K562 (cell line): ENCODE measurements around the gene RAB43. TPM values are rescaled to one million over a fixed set of nuclear protein-coding genes. Genes with fewer than 3 reads are reported as not detected.

Source experiments
- BACH1 ChIP-seq: fragments of 200-800 bp; sonication (Bioruptor generic); IDR thresholded peaks from 2 replicates; pipeline ENCODE4 v1.6.1; 2016; ENCODE audit warnings: missing genetic modification characterization, missing compliant biosample characterization
- BRCA1 ChIP-seq, 2 experiments: fragments of 450-650 bp in 1 of 2; sonication (generic) in 1 of 2; formaldehyde crosslinking in 1 of 2; IDR thresholded peaks; 2 replicates each; pipeline versions ENCODE4 v1.5.0 to v1.6.1; 2017 to 2020; ENCODE audit warnings: mild to moderate bottlenecking in 1 of 2, missing genetic modification reagents in 1 of 2
- BRD4 ChIP-seq: fragments of 200-600 bp; sonication (generic); IDR thresholded peaks from 2 replicates; pipeline ENCODE4 v1.6.1; 2017; ENCODE audit warnings: inconsistent platforms
- CBFA2T2 ChIP-seq: fragments of 450-650 bp; conservative IDR thresholded peaks from 2 replicates; pipeline ENCODE4 v1.6.1; 2017; ENCODE audit warnings: mild to moderate bottlenecking
- ELF1 ChIP-seq: fragments of 200-800 bp; sonication (Bioruptor generic); IDR thresholded peaks from 2 replicates; pipeline ENCODE4 v1.6.1; 2016; ENCODE audit warnings: missing genetic modification characterization, missing compliant biosample characterization
- FOXP1 ChIP-seq: sonication (generic); formaldehyde crosslinking; IDR thresholded peaks from 2 replicates; pipeline ENCODE4 v1.8.0; 2022; ENCODE audit warnings: mild to moderate bottlenecking, missing genetic modification reagents
- HCFC1 ChIP-seq: IDR thresholded peaks from 2 replicates; pipeline ENCODE4 v1.6.1; 2012; ENCODE audit warnings: low read depth, low read length, improper control_type of control experiment
- KDM1A ChIP-seq, 2 experiments: fragments of 450-650 bp; IDR thresholded peaks; 2 replicates each; pipeline ENCODE4 v1.6.1; 2016; ENCODE audit warnings: mild to moderate bottlenecking in 2 of 2
- MYC ChIP-seq, 2 experiments: fragments of 250-450 bp in 1 of 2; sonication (Bioruptor Pico) in 1 of 2; IDR thresholded peaks; 2 replicates each; pipeline versions ENCODE4 v1.5.1 to v1.6.1; 2012 to 2021; ENCODE audit warnings: low read depth in 2 of 2, borderline replicate concordance in 1 of 2, improper control_type of control experiment in 1 of 2, low read length in 1 of 2, mild to moderate bottlenecking in 1 of 2, moderate library complexity in 1 of 2
- NCOA4 ChIP-seq: fragments of 450-650 bp; IDR thresholded peaks from 2 replicates; pipeline ENCODE4 v1.6.1; 2018; ENCODE audit warnings: mild to moderate bottlenecking; ENCODE audit not compliant: partially characterized antibody
- NCOR1 ChIP-seq: fragments of 450-650 bp; IDR thresholded peaks from 2 replicates; pipeline ENCODE4 v1.6.1; 2016; ENCODE audit warnings: mild to moderate bottlenecking, moderate library complexity
- ZBED1 ChIP-seq: IDR thresholded peaks from 2 replicates; pipeline ENCODE4 v1.6.1; 2014
- ZNF174 ChIP-seq: fragments of 250-450 bp; sonication (Bioruptor Pico); IDR thresholded peaks from 2 replicates; pipeline ENCODE4 v1.4.0; 2020; ENCODE audit warnings: mild to moderate bottlenecking
- ZNF324 ChIP-seq: fragments of 250-450 bp; sonication (Bioruptor Pico); IDR thresholded peaks from 2 replicates; pipeline ENCODE4 v1.4.0; 2020; ENCODE audit warnings: mild to moderate bottlenecking
- polyA plus RNA-seq, 8 experiments: library from polyadenylated mRNA; depleted of rRNA in 4 of 8; stranded (reverse) in 5 of 8; unstranded in 3 of 8; fragments of >200 nt; fragmentation: Nextera tagmentation in 2 of 8; fragmentation: Illumina TruSeq in 1 of 8; extraction: Ambion mirVana in 2 of 8; extraction: Trizol in 1 of 8; gene quantifications; 2 replicates each; pipeline versions ENCODE4 v1.2.1 to v1.2.3, GENCODE V29; 2011 to 2014; ENCODE audit warnings: inconsistent platforms in 1 of 8, missing spikeins in 1 of 8
- total RNA-seq, 7 experiments: library from RNA; depleted of rRNA in 6 of 7; stranded (reverse); fragments of >200 nt in 6 of 7; fragmentation: Illumina TruSeq in 2 of 7; extraction: Trizol in 2 of 7; gene quantifications; 2 replicates each; pipeline versions ENCODE4 v1.2.1 to v1.2.3, GENCODE V29; 2011 to 2021; ENCODE audit warnings: low replicate concordance in 1 of 7
- TF ChIP-seq, protein P1 (sequence below): fragments of 450-650 bp; IDR thresholded peaks from 2 replicates; pipeline ENCODE4 v1.6.1; 2018; ENCODE audit not compliant: partially characterized antibody
- TF ChIP-seq, protein P2 (sequence below): fragments of 250-450 bp; sonication (Bioruptor Pico); IDR thresholded peaks from 2 replicates; pipeline ENCODE4 v1.4.0; 2020; ENCODE audit warnings: borderline replicate concordance
- TF ChIP-seq, protein P3 (sequence below), 2 experiments: IDR thresholded peaks in 1 of 2; conservative IDR thresholded peaks in 1 of 2; 2 replicates each; pipeline ENCODE4 v1.6.1; 2016; ENCODE audit warnings: low read depth in 2 of 2, mild to moderate bottlenecking in 1 of 2, missing compliant biosample characterization in 1 of 2, missing genetic modification characterization in 1 of 2, moderate library complexity in 1 of 2
- TF ChIP-seq, protein P4 (sequence below), 2 experiments: IDR thresholded peaks; 2 replicates each; pipeline ENCODE4 v1.6.1; 2011; ENCODE audit warnings: borderline replicate concordance in 1 of 2, control low read depth in 1 of 2, low read depth in 1 of 2, low read length in 1 of 2, mild to moderate bottlenecking in 1 of 2, mixed read lengths in 1 of 2, moderate library complexity in 1 of 2; ENCODE audit not compliant: insufficient read depth in 1 of 2, insufficient read length in 1 of 2, poor library complexity in 1 of 2, severe bottlenecking in 1 of 2; ENCODE audit errors: extremely low read depth in 1 of 2

Gene RAB43
- total and polyA plus RNA-seq, 9 of the 15 experiments (the other 6 are each of a cell fraction or from before 2014, with no cell fraction given) = 0.04 to 6.8 (median 1.7) TPM; not detected in 2

DNA sequence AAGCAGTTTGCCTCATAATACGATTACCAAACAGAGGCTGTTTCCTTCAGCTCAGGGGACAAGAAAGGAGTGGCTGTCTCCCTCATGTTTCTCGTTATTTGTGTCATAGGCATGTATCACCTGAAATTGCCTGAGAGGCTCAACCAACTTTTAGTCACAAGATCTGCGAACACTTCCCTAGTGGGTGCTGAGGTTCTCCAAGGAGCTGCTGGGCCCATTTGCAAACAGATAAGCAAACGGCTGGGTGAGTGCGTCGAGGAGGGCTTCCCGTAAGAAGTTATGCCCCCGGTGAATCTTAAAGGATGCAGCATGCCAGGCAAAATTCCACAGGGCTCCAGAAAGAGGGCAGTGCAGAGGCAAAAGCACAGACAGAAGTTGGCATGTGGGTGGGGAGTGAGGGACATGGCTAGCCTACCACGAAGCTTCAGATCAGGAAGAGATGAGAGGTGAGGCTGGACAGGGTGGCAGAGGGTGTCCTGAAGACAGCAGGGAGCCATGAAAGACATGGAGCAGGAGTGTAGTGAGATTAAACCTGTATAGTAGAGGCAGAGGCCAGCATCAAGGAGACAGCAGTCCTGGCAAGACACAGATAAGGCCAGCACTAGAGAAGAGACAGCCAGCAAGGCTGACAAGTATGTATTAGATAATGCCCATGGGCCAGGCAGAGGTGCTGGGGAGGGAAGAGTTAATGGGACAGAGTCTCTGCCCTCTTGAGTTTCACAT is 65.0 kb downstream of the RAB43 start (continued):
- TF ChIP-seq, protein P1, sequence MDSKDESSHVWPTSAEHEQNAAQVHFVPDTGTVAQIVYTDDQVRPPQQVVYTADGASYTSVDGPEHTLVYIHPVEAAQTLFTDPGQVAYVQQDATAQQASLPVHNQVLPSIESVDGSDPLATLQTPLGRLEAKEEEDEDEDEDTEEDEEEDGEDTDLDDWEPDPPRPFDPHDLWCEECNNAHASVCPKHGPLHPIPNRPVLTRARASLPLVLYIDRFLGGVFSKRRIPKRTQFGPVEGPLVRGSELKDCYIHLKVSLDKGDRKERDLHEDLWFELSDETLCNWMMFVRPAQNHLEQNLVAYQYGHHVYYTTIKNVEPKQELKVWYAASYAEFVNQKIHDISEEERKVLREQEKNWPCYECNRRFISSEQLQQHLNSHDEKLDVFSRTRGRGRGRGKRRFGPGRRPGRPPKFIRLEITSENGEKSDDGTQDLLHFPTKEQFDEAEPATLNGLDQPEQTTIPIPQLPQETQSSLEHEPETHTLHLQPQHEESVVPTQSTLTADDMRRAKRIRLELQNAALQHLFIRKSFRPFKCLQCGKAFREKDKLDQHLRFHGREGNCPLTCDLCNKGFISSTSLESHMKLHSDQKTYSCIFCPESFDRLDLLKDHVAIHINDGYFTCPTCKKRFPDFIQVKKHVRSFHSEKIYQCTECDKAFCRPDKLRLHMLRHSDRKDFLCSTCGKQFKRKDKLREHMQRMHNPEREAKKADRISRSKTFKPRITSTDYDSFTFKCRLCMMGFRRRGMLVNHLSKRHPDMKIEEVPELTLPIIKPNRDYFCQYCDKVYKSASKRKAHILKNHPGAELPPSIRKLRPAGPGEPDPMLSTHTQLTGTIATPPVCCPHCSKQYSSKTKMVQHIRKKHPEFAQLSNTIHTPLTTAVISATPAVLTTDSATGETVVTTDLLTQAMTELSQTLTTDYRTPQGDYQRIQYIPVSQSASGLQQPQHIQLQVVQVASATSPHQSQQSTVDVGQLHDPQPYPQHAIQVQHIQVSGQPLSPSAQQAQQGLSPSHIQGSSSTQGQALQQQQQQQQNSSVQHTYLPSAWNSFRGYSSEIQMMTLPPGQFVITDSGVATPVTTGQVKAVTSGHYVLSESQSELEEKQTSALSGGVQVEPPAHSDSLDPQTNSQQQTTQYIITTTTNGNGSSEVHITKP = no peak
- TF ChIP-seq CBFA2T2 (peak; percentile 88), HCFC1 (no peak), NCOR1 (peak; percentile 79), BACH1 (tag) (no peak), ZNF324 (CRISPR knock-in tag) (no peak), ELF1 (tag) (no peak), KDM1A (IDR thresholded peaks at IDR 0.05) (no peak), FOXP1 (CRISPR knock-in tag) (no peak), MYC (IDR thresholded peaks at IDR 0.05; ENCODE audit: low read depth, low read length) (no peak), MYC (CRISPR knock-in tag; IDR thresholded peaks at IDR 0.05; ENCODE audit: borderline replicate concordance, low read depth) (no peak), ZNF174 (no peak), NCOA4 (no peak), BRD4 (no peak), BRCA1 (IDR thresholded peaks at IDR 0.05) (no peak), BRCA1 (CRISPR knock-in tag; IDR thresholded peaks at IDR 0.05) (no peak), ZBED1 (no peak)
- TF ChIP-seq, protein P2, sequence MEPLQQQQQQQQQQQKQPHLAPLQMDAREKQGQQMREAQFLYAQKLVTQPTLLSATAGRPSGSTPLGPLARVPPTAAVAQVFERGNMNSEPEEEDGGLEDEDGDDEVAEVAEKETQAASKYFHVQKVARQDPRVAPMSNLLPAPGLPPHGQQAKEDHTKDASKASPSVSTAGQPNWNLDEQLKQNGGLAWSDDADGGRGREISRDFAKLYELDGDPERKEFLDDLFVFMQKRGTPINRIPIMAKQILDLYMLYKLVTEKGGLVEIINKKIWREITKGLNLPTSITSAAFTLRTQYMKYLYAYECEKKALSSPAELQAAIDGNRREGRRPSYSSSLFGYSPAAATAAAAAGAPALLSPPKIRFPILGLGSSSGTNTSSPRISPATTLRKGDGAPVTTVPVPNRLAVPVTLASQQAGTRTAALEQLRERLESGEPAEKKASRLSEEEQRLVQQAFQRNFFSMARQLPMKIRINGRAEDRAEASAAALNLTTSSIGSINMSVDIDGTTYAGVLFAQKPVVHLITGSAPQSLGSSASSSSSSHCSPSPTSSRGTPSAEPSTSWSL (CRISPR knock-in tag) = no peak
- TF ChIP-seq, protein P3, sequence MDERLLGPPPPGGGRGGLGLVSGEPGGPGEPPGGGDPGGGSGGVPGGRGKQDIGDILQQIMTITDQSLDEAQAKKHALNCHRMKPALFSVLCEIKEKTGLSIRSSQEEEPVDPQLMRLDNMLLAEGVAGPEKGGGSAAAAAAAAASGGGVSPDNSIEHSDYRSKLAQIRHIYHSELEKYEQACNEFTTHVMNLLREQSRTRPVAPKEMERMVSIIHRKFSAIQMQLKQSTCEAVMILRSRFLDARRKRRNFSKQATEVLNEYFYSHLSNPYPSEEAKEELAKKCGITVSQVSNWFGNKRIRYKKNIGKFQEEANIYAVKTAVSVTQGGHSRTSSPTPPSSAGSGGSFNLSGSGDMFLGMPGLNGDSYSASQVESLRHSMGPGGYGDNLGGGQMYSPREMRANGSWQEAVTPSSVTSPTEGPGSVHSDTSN (CRISPR knock-in tag; IDR thresholded peaks at IDR 0.05; ENCODE audit: low read depth) = no peak
- TF ChIP-seq, protein P3 (tag; conservative IDR thresholded peaks at IDR 0.05; ENCODE audit: low read depth) = no peak
- TF ChIP-seq, protein P4, sequence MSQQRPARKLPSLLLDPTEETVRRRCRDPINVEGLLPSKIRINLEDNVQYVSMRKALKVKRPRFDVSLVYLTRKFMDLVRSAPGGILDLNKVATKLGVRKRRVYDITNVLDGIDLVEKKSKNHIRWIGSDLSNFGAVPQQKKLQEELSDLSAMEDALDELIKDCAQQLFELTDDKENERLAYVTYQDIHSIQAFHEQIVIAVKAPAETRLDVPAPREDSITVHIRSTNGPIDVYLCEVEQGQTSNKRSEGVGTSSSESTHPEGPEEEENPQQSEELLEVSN (IDR thresholded peaks at IDR 0.05; ENCODE audit: borderline replicate concordance in 1 of 2, extremely low read depth in 1 of 2, insufficient read depth in 1 of 2, insufficient read length in 1 of 2, low read depth in 1 of 2, low read length in 1 of 2, poor library complexity in 1 of 2, severe bottlenecking in 1 of 2) = no peak
